ENCODE measurements around the gene PIWIL1. TPM values are rescaled to one million over a fixed set of nuclear protein-coding genes. Genes with fewer than 3 reads are reported as not detected.

PIWIL1 gene
- total and polyA plus RNA-seq, 2 experiments from 2014 or later: not detected

DNA sequence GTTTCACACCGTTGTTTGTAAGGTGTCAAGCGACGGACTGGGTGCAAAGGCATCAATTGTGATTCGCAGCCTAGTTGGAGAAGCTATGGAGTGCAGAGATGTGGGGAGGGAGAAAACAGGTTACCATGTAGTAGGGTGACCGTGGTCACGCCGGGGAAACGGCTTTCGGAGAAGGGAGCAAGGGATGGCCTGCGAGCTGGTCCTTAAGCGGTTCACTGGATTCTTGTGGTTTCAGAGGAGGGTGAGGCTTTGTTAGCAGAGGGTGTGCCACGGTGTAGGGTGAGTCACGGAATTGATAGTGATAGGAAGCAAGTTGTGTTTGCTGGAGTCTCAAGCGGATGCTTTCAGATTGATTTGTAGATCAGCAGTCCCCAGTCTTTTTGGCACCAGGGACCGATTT lies 2.3 kb downstream of the PIWIL1 start (continued):
- TF ChIP-seq, protein P1, sequence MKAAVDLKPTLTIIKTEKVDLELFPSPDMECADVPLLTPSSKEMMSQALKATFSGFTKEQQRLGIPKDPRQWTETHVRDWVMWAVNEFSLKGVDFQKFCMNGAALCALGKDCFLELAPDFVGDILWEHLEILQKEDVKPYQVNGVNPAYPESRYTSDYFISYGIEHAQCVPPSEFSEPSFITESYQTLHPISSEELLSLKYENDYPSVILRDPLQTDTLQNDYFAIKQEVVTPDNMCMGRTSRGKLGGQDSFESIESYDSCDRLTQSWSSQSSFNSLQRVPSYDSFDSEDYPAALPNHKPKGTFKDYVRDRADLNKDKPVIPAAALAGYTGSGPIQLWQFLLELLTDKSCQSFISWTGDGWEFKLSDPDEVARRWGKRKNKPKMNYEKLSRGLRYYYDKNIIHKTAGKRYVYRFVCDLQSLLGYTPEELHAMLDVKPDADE (IDR thresholded peaks at IDR 0.05): no peak

DNA sequence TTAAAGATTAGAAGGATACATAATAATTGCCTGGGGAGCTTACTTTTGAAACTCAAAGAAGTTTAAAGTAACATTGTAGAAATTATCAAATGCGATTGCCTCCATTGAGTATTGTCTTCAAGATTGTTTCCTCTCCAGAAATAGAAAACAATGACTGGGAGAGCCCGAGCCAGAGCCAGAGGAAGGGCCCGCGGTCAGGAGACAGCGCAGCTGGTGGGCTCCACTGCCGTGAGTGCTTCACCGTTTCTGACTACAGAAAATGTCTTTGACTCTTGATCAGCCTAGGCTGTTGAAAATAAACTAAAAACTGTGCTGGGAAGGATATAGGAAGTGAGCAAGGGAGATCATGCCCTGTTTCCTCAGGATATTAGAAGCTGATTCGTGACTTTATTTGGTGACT lies 4.8 kb downstream of the PIWIL1 start:
- no peaks in the 10 kb centered on the region for H3K36me3 ChIP-seq (ENCODE audit: insufficient read depth)
- DNase-seq (ENCODE audit: low spot score): no peak
- peaks cover 78% of the 10 kb centered on the region for H3K9me3 Mint-ChIP-seq
- TF ChIP-seq NANOG (IDR thresholded peaks at IDR 0.05; ENCODE audit: borderline replicate concordance) (no peak), POLR2AphosphoS5 (IDR thresholded peaks at IDR 0.05; ENCODE audit: low read depth) (no peak), EZH2phosphoT487 (IDR thresholded peaks at IDR 0.05; ENCODE audit: unreplicated experiment) (no peak), STAT1 (IDR thresholded peaks at IDR 0.05; ENCODE audit: unreplicated experiment) (no peak), JUNB (IDR thresholded peaks at IDR 0.05; ENCODE audit: unreplicated experiment) (no peak), EZH2 (IDR thresholded peaks at IDR 0.05; ENCODE audit: low read depth, unreplicated experiment) (no peak), CREB1 (CRISPR knock-in tag; IDR thresholded peaks at IDR 0.05; ENCODE audit: low read depth) (no peak), ZNF114 (CRISPR knock-in tag; IDR thresholded peaks at IDR 0.05) (no peak)
- TF ChIP-seq, protein P1 (IDR thresholded peaks at IDR 0.05): no peak
- TF ChIP-seq, protein P2, sequence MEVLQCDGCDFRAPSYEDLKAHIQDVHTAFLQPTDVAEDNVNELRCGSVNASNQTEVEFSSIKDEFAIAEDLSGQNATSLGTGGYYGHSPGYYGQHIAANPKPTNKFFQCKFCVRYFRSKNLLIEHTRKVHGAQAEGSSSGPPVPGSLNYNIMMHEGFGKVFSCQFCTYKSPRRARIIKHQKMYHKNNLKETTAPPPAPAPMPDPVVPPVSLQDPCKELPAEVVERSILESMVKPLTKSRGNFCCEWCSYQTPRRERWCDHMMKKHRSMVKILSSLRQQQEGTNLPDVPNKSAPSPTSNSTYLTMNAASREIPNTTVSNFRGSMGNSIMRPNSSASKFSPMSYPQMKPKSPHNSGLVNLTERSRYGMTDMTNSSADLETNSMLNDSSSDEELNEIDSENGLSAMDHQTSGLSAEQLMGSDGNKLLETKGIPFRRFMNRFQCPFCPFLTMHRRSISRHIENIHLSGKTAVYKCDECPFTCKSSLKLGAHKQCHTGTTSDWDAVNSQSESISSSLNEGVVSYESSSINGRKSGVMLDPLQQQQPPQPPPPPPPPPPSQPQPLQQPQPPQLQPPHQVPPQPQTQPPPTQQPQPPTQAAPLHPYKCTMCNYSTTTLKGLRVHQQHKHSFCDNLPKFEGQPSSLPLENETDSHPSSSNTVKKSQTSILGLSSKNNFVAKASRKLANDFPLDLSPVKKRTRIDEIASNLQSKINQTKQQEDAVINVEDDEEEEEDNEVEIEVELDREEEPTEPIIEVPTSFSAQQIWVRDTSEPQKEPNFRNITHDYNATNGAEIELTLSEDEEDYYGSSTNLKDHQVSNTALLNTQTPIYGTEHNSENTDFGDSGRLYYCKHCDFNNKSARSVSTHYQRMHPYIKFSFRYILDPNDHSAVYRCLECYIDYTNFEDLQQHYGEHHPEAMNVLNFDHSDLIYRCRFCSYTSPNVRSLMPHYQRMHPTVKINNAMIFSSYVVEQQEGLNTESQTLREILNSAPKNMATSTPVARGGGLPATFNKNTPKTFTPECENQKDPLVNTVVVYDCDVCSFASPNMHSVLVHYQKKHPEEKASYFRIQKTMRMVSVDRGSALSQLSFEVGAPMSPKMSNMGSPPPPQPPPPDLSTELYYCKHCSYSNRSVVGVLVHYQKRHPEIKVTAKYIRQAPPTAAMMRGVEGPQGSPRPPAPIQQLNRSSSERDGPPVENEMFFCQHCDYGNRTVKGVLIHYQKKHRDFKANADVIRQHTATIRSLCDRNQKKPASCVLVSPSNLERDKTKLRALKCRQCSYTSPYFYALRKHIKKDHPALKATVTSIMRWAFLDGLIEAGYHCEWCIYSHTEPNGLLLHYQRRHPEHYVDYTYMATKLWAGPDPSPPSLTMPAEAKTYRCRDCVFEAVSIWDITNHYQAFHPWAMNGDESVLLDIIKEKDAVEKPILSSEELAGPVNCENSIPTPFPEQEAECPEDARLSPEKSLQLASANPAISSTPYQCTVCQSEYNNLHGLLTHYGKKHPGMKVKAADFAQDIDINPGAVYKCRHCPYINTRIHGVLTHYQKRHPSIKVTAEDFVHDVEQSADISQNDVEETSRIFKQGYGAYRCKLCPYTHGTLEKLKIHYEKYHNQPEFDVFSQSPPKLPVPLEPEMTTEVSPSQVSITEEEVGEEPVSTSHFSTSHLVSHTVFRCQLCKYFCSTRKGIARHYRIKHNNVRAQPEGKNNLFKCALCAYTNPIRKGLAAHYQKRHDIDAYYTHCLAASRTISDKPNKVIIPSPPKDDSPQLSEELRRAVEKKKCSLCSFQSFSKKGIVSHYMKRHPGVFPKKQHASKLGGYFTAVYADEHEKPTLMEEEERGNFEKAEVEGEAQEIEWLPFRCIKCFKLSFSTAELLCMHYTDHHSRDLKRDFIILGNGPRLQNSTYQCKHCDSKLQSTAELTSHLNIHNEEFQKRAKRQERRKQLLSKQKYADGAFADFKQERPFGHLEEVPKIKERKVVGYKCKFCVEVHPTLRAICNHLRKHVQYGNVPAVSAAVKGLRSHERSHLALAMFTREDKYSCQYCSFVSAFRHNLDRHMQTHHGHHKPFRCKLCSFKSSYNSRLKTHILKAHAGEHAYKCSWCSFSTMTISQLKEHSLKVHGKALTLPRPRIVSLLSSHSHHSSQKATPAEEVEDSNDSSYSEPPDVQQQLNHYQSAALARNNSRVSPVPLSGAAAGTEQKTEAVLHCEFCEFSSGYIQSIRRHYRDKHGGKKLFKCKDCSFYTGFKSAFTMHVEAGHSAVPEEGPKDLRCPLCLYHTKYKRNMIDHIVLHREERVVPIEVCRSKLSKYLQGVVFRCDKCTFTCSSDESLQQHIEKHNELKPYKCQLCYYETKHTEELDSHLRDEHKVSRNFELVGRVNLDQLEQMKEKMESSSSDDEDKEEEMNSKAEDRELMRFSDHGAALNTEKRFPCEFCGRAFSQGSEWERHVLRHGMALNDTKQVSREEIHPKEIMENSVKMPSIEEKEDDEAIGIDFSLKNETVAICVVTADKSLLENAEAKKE (CRISPR knock-in tag; IDR thresholded peaks at IDR 0.05): no peak
- TF ChIP-seq, protein P3, sequence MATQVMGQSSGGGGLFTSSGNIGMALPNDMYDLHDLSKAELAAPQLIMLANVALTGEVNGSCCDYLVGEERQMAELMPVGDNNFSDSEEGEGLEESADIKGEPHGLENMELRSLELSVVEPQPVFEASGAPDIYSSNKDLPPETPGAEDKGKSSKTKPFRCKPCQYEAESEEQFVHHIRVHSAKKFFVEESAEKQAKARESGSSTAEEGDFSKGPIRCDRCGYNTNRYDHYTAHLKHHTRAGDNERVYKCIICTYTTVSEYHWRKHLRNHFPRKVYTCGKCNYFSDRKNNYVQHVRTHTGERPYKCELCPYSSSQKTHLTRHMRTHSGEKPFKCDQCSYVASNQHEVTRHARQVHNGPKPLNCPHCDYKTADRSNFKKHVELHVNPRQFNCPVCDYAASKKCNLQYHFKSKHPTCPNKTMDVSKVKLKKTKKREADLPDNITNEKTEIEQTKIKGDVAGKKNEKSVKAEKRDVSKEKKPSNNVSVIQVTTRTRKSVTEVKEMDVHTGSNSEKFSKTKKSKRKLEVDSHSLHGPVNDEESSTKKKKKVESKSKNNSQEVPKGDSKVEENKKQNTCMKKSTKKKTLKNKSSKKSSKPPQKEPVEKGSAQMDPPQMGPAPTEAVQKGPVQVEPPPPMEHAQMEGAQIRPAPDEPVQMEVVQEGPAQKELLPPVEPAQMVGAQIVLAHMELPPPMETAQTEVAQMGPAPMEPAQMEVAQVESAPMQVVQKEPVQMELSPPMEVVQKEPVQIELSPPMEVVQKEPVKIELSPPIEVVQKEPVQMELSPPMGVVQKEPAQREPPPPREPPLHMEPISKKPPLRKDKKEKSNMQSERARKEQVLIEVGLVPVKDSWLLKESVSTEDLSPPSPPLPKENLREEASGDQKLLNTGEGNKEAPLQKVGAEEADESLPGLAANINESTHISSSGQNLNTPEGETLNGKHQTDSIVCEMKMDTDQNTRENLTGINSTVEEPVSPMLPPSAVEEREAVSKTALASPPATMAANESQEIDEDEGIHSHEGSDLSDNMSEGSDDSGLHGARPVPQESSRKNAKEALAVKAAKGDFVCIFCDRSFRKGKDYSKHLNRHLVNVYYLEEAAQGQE (IDR thresholded peaks at IDR 0.05; ENCODE audit: unreplicated experiment): no peak
- TF ChIP-seq, protein P4, sequence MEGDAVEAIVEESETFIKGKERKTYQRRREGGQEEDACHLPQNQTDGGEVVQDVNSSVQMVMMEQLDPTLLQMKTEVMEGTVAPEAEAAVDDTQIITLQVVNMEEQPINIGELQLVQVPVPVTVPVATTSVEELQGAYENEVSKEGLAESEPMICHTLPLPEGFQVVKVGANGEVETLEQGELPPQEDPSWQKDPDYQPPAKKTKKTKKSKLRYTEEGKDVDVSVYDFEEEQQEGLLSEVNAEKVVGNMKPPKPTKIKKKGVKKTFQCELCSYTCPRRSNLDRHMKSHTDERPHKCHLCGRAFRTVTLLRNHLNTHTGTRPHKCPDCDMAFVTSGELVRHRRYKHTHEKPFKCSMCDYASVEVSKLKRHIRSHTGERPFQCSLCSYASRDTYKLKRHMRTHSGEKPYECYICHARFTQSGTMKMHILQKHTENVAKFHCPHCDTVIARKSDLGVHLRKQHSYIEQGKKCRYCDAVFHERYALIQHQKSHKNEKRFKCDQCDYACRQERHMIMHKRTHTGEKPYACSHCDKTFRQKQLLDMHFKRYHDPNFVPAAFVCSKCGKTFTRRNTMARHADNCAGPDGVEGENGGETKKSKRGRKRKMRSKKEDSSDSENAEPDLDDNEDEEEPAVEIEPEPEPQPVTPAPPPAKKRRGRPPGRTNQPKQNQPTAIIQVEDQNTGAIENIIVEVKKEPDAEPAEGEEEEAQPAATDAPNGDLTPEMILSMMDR (conservative IDR thresholded peaks at IDR 0.05; ENCODE audit: low read depth in 2 of 2): no peak

More for the DNA sequence above, 4.8 kb downstream of the PIWIL1 start:
- H3K9me2 ChIP-seq (ENCODE audit: insufficient read depth): no peaks in the 10 kb centered on the region
- ATAC-seq: no peak
- H3K4me1 ChIP-seq (ENCODE audit: insufficient read depth): no peaks in the 10 kb centered on the region
- no peaks in the 10 kb centered on the region for H3K27me3 ChIP-seq (ENCODE audit: insufficient read depth)
- no peak overlapping the region for H2AFZ ChIP-seq
- no peaks in the 10 kb centered on the region for H3K79me2 ChIP-seq (replicated peaks; ENCODE audit: insufficient read depth)
- H3K4me3 ChIP-seq: no peak overlapping the region
- no peak overlapping the region for H3K4me3 Mint-ChIP-seq
- H3K27ac Mint-ChIP-seq: no peak overlapping the region
- H3K27me3 Mint-ChIP-seq (ENCODE audit: insufficient read depth, low read depth, poor library complexity): peaks cover 1% of the 10 kb centered on the region
- no peak overlapping the region for H3K4me2 ChIP-seq
- peaks cover 28% of the 10 kb centered on the region for H3K36me3 Mint-ChIP-seq (ENCODE audit: low read depth)
- no peaks in the 10 kb centered on the region for H3K4me1 Mint-ChIP-seq
- H3F3A ChIP-seq (replicated peaks; ENCODE audit: low read depth): no peaks in the 10 kb centered on the region
- H4K20me1 ChIP-seq (replicated peaks; ENCODE audit: insufficient read depth): no peaks in the 10 kb centered on the region
- no peak overlapping the region for H3K27ac ChIP-seq (ENCODE audit: low read depth)
